ENCODE results near the gene MAP7D1. TPM values are rescaled to one million over a fixed set of nuclear protein-coding genes. Genes with fewer than 3 reads are reported as not detected.
"Not testable (repeated sequence)": the region's sequence is repeated elsewhere in the genome, so short reads cannot be mapped to it uniquely, and the experiment has no call there.

The MAP7D1 gene
- total RNA-seq, 1 donor from 2014 or later: 77.9 TPM

DNA sequence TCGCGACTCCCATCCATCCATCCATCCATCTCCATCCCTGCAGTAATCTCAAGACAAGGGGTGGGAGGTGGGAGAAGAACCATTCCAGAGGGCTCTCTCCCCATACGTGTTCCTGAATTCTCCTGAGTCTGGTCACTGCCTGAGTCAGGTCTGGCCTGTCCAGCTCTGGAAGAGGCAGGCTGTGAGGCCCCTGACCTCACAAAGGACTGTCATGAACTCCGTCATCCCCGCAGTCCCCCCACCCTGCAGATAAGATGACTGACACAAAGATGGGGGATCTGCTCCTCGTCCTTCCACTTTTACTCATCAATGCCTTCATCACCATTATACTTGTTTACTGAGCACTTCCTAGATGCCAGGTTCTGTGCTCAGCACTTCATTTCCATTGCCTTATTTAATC, 1.6 kb upstream of the MAP7D1 start:
- DNase-seq: no peak

DNA sequence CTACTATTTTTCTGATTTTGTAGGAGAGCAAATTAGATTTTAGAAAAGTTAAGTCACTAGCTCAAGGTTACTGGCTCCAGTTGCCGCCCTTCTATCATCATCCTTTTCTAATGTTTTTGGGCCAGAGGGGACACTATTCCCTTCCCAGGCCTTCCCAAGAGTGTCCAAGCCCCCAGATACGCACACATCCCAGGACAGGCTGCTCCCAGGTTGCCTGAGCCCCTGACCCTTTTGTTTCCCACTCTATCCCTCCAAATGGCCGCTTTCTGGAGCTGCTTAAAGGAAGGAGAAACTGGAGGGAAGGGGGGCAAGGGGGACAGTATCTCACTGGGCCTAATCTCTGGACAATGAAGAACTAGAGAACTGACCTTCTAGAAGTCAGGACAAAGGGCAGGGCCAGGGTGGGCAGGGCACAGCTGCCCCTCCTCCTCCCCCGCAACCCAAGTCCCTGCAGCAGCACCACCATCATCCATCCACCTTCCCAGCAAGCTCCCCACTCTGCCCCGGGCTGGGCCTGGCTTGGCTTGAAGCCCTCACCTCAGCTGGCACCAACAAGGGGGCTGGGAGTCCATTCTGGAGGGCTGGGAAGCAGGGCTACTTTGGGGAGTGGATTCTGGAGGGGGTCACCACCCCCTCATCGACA, 1.1 kb upstream of the MAP7D1 start:
- DNase-seq: no peak

DNA sequence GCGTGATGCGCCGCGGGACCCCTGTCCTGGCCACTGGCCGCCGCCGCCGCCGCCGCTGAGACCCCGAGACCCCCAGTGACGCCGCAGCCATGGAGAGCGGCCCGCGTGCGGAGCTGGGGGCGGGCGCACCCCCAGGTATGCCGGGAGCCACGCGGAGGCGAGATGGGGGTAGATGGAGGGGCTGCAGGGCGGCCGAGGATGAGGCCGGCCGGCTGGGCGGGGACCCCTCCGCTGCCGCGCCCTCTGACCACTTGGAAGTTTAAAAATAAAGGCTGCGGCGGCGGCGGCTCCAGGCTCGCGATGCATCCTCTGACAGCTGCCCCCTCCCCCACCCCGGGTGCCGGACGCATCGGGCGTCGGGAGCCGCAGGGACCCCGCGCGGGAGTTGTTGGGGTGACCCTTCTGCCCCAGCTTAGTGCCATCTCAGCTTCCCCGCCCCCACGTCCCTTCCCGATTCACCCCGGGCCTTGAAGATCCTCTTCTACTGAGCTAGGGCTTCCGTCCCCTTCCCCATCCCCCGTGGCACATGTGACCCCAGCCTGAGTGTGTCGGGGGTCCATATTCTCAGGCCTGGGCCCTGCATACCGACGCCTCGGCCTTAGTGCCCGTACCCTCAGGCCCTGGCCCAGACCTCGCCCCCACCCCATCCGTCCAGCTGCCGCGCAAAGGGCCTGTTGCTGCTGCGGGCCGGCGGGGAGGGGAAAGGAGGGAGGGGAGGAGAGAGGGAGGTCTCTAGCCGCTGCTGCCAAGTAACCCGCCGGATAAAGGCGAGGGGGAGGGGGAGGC, 562 bp downstream of the MAP7D1 start:
- peak; percentile 73 for DNase-seq

DNA sequence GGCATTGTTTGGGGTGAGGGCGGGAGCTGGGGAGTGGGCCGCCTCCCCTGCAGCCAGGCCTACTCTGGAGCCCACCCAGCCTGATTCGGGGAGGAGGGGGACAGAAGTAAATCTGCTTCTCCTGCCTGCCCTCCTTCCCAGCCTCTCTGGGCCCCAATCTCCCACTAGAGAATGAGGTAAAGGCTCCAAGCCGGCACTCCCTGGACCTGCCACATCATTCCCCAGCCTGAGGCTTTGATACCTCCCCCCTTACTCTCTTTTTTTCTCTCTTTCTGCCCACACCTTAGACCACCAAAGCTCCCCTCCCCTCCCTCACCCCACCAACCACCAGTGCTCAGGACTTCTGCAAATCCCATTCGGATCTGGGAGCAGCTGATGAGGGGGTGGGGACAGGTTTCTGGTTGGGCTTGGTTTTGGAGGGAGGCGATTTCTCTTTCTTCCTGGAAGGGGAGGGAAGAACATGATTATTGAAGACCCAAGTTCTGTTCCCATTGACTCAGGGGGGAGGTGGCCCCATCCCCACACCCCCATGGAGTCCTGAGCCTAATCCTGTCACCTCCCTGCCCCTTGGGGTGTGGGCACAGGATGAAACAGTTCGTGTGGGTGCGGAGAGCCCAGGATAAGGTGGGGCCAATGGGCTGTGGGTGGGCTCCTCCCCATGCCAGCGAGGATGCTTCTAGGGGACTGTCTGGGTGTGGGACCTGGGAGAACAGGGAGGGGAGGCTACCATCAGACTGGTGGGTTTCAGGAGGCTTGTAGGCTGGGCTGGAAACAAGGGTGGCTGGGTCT, 1.3 kb downstream of the MAP7D1 start:
- DNase-seq: peak; percentile 45

DNA sequence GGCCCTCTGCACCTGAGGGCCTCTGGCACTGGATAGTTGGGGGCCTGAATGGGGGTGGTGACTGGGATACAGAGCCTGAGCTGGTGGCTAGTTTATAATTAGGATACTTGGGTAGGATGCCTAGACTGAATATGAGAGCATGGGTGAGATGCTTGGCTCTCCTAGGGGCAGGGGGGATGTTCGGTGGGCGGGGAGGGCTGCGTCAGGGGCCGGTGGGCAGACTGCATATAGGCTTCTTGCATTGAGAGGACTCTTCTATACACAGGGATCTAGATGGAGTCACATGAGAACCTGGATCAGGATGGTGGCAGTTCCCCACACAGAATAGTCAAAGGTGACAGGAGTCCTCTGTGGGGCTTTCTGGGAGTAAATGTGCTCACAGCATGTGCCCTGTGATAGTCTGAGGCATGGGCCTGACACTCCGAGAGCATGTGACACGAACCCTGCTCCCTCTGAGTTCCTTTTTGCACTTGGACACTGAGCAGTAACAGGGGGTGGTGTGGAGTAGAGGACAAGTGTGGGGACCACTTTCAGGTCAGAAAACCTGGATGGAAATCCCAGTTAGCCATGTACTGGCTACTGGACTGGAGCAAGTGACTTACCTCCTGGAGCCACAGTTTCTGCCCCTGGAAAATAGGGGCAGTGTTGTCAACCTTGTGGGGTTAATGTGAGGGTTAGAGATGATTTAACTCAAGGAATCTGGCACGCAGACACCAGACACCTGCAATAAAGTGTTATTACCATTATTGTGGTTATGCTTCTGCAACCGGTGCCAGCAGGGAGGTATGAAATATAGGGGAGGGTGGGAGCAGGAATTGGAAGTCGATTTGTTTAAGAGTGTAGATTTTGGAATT, 2.2 kb downstream of the MAP7D1 start:
- DNase-seq: no peak

DNA sequence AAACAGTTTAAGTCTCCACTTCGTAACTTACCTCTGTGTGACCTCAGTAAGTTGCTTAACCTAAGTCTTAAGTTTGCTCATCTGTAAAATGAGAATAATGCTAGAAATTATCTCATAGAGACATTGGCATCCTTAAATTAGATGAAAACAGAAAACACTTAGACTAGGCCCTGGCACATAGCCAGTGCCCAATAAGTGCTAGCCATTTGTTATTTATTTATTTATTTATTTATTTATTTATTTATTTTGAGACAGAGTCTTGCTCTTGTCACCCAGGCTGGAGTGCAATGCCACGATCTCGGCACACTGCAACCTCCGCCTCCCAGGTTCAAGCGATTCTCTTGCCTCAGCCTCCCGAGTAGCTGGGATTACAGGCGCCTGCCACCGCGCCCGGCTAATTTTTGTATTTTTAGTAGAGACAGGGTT, 2.9 kb downstream of the MAP7D1 start:
- not testable (repeated sequence) for DNase-seq

DNA sequence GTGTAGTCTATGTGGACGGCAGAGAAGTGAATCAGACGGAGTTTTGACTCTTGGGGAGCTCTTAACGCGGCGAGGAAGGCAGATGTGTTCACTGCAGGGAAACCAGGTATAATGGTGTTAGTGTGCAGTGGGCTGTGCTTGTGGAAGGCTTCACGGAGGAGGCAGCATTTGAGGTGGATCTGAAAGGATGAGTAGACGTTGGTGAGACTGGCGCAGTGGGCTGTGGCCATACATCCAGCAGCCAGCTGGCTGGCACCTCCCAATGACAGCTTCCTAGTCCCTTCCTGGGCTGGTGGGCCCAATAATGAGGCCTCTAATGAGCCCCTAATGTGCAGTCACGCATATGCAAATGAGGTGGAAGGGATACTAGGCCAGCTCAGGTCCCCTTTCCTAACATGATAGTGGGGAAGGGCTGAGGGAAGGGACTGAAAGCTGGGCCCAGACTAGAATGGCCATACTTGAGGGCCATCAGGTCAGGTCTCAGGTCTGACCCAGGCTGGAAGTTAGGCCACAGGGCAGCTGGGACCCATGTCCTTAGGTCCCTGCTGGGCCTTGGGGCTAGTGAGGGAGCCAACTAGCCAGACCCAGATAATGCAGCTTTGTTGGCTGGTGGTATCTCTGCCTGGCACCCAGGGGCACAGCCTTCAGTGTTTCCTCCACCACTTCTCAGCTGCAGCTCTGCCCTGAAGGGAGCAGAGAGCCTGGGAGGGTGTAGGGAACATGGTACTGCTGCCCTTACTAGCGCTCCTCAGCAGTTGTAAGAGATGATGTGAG, 3.8 kb downstream of the MAP7D1 start:
- DNase-seq: no peak

DNA sequence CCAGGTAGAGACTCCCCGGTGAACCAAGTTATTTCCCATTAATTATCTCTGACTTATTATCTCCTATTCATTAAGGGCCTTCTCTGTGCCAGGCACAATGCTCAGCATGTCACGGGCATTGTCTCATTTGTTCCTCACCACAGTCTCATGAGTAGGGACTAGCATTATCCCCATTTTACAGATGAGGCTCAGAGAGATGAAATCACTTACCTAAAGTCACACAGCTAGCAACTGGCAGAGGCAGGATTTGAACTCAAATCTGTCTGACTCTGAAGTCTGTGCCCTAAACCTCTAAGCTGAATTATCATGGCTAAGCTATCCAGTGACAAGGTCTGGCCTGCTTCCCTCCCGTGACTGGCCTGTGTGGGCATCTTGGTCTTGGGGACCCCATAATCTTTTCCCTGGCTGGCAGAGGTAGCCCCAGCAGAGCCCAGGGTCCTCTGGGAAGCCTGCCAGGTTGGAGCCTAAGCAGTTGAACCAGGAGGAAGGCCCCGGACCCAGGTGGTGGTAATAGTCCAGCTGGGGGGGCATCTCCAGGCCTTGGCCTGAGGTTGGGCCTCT, 4.5 kb downstream of the MAP7D1 start:
- DNase-seq: no peak

DNA sequence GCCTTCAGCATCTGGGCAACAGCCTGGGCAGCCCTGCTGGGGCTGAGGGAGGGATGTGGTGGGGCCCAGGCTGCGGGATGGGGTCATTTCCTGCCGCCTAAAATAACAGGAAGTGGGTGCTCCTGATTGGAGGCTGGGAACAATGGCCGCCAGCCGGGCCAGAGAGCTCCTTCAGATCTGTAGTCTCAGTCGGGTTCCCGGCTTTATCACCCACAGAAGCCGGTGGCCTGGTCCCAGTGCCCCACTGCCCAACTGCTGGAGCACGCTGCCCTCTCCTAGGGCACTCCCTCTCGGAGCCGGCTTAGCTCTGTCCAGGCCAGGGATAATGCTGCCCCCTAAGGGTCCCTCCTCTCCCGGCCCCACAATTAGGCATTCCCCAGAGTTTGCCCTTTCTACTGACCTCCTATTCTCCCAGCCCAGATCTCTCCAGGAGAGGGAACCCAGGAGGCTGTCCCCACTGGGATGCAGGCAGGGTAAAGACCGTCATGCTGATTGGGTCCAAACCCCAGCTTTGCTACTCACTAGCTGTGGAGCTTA, 5.1 kb downstream of the MAP7D1 start:
- DNase-seq: peak; percentile 87

DNA sequence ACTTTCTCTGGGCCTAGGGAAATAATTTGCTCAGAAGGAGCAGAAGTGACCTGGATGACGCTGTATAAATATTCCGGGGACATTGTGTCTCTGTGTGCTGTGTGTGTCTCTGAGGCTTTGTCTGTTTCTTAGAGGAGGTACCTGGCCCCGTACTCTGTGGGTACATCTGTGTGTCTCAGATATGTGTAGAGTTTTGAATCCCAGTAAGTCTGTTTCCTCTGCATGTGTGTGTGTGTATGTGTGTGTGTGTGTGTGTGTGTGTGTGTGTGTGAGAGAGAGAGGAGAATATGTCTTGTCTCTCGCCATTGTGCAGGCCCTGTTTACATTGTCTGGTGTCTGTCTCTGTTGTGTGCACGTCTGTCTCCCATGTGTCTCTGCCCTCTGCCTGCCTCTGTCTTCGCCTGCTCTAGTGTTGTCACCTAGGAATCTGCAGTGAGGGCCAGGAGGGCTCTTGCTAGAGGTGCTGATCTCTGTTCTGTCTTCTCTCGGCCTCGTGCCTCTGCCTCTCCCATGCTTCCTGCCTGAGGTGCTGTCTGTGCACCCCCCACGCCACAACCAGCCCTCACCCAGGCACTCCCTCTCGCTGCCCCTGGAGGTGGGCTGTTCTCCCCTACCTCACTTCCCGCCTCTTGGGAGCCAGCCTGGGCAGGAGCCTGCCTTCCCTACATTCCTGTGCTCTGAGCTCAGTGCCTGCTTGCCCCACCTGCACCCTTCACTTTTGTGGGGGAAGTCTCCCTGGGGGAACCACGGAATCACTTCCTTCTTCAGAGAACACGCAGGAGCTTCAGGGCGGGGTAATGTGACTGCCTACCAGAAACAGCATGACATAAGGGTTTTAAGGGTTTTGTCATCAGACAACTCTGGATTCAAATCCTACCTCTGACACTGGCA, 5.9 kb downstream of the MAP7D1 start:
- DNase-seq: peak; percentile 55

DNA sequence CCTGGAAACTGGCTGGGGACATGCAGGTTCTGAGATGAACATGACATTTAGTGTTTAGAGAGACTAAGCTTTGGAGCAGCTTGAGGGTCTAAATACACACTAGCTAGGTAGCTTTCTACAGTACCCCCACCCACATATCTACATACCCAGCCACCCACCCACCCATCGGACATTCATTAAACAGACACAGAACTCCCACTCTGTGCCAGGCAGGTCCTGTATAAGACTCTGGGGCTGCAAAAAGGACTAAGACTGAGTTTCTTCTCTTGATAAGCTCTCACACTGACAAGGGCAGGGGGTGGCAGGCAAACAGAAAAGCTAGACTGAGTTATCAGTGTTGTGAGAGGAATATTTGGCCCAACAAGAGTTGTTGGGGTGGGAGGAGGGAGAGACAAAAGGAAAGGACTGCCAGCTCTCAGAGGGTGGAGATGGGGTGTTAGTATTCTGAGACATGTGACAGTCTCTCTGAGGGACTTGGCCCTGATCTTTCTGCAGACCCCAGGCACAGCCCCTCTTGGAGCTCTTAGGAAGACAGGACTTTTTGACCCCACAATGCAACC, 6.8 kb downstream of the MAP7D1 start:
- DNase-seq: no peak

DNA sequence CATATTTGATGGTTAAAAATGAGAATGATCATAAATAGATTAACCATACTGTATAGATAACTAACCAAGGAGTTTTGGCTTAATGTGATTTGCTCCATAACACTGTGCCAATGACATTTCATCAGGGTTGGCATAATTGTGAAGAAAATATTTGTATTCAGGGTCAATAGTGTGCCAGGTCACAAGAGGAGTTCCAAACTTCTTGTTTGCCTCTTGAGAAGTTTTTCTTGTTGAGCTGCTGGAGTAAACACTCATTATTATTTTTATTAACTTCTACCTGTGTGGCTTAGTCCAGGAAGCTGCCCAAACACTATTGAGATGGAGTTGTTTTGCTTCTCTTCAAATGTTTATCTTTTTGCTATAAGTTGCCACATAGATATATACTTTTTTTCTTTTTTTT, 7.5 kb downstream of the MAP7D1 start:
- DNase-seq: no peak

DNA sequence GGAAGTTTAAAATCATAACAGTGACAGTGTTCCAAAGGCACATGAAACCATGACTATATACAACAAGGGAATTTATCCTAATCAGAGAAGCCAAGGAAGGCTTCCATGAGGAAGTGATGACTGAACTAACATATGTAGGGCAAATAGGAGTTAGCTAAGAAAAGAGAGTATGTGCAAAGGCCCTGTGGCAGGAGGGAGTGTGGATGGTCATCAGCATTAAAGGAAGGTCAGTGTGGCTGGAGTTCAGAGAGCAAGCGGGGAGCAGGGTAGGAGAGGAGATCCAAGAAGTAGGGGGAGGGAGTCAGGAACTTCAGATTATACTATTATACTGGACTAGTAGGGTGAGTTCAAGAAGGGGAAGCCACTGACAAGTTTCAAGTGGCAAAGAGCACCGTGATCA, 8.4 kb downstream of the MAP7D1 start:
- DNase-seq: no peak

DNA sequence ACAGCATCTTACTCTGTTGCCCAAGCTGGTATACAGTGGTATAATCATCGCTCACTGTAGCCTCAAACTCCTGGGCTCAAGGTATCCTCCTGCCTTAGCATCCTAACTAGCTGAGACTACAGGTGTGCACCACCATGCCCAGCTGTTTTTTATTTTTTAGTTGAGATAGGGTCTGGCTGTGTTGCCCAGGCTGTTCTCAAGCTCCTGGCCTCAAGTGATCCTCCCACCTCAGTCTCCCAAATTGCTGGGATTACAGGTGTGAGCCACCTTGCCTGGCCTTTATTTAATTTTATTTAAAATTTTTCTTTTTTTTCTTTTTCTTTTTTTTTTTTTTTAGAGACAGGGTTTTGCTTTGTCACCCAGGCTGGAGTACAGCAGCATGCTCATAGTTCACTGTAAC, 9.2 kb downstream of the MAP7D1 start:
- DNase-seq: no peak

DNA sequence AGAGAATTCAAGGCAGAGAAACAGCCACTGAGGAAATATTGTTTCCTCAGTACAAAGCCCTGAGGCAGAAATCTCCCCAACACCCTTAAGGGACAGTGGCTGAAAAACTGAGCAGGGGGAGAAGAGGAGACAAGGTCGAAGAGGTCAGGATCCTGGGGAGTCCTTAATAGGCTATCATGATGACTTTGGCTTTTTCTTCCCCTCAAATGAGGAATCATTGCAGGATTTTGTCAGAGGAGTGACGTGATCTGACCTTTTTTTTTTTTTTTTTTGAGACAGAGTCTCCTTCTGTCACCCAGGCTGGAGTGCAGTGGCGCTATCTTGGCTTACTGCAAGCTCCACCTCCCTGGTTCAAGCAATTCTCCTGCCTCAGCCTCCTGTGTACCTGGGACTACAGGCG, 10.2 kb downstream of the MAP7D1 start:
- no peak for DNase-seq

DNA sequence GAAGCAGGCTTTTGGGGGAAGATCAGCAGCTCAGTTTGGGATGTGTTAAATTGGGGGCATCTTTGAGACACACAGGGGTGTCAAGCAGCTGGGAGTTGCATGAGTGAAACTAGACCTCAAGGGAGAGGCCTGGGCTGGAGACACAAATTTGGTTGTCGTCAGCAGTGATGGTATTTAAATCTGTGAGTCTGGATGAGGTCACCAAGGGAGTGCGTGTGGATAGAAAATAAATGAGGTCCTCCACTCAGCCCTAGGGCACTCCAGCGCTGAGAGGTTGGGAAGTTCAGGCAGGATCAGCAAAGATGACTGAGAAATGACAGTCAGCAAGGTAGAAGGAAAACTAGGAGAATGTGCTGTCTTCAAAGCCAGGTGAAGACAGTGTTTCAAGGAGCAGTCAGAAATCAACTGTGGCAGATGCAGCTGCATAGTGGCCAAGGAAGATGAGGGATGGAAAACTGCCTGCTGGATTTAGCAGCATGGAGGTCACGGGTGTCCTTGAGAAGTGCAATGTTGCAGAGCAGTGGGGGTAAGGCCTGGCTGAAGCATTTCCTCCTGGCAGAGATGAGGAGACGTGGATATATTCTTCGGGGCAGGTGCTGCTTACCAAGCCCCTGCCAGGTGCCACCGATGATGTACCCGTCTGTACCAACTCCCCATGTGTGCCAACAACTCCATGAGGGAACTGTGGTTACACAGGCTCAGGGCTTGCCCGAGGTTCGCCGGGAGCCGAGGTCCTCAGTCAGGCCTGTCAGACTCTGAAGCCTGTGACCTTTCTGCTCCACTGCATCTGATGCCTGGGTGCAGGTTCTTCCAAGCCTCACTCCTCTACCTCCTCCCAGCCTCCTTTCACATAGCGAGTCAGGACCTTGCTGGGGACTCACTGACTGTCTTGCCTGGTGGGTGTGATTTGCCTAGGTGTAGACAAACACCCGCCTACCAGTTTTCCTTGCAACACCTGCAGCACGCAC, 11.3 kb downstream of the MAP7D1 start:
- no peak for DNase-seq

DNA sequence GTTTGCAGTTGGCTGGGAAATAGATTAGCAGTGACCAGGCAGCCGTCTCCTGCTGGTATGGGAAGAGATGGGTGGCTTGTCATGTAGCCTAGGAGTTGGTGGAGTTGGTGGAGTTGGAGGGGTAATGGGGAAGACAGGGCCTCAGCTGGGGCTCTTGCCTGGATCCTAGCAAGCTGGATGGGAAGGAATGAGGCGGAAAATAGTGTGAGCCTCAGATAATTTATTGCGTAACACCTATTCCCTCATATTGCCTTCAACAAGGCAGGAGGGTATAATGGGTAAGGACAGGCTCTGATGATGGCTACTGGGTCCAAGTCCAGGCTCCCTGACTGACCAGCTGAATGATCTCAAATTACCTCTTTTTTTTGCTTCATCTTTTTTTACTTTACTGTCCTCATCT, 12.6 kb downstream of the MAP7D1 start:
- DNase-seq: no peak

DNA sequence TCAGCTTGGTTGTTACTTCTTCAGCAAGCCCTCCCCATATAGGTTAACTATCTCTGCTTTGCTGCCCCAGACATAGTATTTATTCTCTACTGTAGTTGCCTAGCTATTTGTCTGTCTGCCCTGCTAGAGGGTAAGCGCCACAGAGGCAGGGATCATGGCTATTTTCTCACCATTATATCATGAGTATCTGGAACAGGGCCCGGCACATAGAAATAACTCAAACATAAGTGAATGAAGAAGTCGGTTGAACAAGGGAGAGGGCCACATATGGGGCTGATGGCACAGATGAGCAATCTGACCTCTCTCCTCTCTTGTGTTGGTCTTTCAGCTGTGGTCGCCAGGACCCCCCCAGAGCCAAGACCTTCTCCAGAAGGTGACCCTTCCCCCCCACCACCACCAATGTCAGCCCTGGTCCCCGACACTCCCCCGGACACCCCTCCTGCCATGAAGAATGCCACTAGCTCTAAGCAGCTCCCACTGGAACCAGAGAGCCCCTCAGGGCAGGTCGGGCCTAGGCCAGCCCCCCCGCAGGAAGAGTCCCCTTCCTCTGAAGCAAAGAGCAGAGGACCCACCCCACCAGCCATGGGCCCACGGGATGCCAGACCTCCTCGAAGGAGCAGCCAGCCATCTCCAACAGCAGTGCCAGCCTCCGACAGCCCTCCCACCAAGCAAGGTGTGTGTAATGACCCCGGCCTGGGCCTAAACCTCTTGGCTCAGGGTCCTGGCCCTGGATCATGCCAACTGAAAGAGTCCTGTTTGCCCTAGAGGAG, 14.9 kb downstream of the MAP7D1 start:
- no peak for DNase-seq

Data from dermis blood vessel endothelial cell (primary cell).